ENCODE measurements around the gene AHDC1.

- no peak for TF ChIP-seq CTCF (conservative IDR thresholded peaks at IDR 0.05; ENCODE audit: low read length)
- no peak for TF ChIP-seq EZH2phosphoT487 (IDR thresholded peaks at IDR 0.05; ENCODE audit: borderline replicate concordance, low read depth, low read length)
Observed at GRCh38 chr1:27647328-27647727, 43.4 kb upstream of the AHDC1 start.
